Stomach (tissue), 4 donors: ENCODE data around the gene KLHL29.

Source experiments
- CTCF ChIP-seq, 7 experiments: fragments of 450-650 bp in 4 of 7; fragments of 200-600 bp in 3 of 7; sonication (generic) in 3 of 7; IDR thresholded peaks; one replicate each; pipeline ENCODE4 v1.5.1; 2016 to 2019; ENCODE audit warnings: antibody characterized with exemption in 7 of 7, control low read depth in 2 of 7, mild to moderate bottlenecking in 1 of 7
- POLR2A ChIP-seq, 4 donors: fragments of 450-650 bp; IDR thresholded peaks; one replicate each; pipeline ENCODE4 v1.6.1; 2016; ENCODE audit warnings: antibody characterized with exemption in 4 of 4, control low read depth in 2 of 4, mild to moderate bottlenecking in 1 of 4, moderate library complexity in 1 of 4
- POLR2AphosphoS5 ChIP-seq, 3 donors: sonication (generic); formaldehyde crosslinking; IDR thresholded peaks; one replicate each; pipeline ENCODE4 v1.6.1; 2016; ENCODE audit warnings: antibody characterized with exemption in 3 of 3

GRCh38 chr2:23683001-23683400 lies 298.0 kb downstream of the KLHL29 start:
- no peak for TF ChIP-seq CTCF (IDR thresholded peaks at IDR 0.05)
- TF ChIP-seq POLR2AphosphoS5 (IDR thresholded peaks at IDR 0.05) = no peak
- no peak for TF ChIP-seq POLR2A (IDR thresholded peaks at IDR 0.05)
